NCI-H748 (cell line): ENCODE data around the gene PCNA.

Experiments
- DNase-seq: peaks from one replicate; lab custom pipeline; 2025; ENCODE audit not compliant: unreplicated experiment; lab: John Stamatoyannopoulos, UW

Gene PCNA

GRCh38 chr20:5069141-5069806 is 50.5 kb downstream of the PCNA start:
- no peak for DNase-seq

DNA sequence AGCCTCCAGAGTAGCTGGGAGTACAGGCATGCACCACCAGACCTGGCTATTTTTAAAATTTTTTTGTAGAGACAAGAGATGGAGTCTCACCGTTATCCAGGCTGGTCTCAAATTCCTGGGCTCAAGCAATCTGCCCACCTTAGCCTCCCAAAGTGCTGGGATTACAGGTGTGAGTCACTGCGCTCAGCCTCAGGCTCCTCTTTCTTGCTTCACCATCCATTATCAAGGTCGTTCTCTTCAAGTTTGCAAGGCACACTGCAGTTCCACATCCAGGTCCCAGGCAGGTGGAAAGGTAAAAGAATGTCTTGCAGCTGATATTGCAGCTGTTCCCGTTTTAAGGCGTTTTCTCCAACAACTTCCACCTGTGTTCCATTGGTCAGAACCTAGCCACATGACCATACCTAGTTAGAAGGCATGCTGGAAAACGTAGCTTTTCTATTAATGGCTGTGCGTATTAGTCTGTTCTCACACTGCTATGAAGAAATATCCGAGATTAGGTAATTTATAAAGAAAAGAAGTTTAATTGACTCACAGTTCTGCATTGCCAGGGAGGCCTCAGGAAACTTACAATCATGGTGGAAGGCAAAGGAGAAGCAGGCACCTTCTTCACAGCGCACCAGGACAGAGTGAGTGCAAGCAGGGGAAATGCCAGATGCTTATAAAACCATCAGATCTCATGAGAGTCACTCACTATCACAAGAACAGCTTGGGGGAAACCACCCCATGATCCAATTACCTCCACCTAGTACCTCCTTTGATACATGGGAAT is 51.7 kb downstream of the PCNA start:
- no peak for DNase-seq

- DNase-seq: no peak
Measured at GRCh38 chr20:5065879-5066383, 53.8 kb downstream of the PCNA start.

DNA sequence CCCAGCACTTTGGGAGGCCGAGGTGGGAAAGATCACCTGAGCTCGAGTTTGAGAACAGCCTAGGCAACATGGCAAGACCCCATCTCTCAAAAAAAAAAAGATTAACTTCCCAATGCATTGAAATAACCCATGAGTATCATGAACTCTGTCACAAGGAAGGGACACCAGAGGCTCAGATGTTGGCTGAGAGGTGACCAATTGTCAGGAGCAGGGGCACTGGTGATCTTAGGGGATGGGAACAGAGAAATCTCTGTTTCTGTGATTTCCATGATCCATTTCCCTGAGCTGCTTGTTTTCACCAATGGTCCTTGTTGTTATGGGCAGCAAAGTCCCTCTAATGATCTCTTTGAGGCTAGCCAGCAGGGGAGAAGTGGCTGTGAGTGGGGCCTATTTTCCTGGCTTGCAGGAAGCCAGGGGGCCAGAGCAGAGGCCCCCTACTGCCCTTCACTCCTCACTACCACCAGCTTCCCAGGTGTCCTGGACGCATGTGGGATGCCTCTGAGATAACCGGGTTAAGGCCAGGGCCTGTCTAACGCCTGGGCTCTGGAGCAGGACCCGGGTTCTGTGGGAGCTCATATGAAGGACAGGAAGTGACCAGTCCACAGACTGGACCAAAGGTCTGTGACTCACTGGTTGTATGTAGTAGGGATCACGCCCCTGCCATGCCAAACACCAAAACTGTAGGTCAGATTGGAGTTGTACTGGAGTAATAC is 54.4 kb downstream of the PCNA start:
- no peak for DNase-seq
